H1 (cell line): ENCODE data around the gene VIPR1. TPM values are rescaled to one million over a fixed set of nuclear protein-coding genes. Genes with fewer than 3 reads are reported as not detected.

ENCODE experiments used
- CTCF ChIA-PET: fragments of 300-600 bp; sonication (Branson Sonifier 250); formaldehyde crosslinking; loops from one replicate; lab custom pipeline; 2021; ENCODE audit not compliant: partially characterized antibody; lab: Charles Lee
- POLR2A ChIA-PET: fragments of 300-600 bp; sonication (Branson Sonifier 250); formaldehyde crosslinking; loops from one replicate; lab custom pipeline; 2021; ENCODE audit warnings: inconsistent platforms; ENCODE audit not compliant: partially characterized antibody; lab: Charles Lee
- DNase-seq, 2 experiments: peaks; one replicate each; pipeline versions ENCODE4 v3.0.0 to v3.0.0-alpha.2; 2010 to 2022; ENCODE audit warnings: low spot score in 2 of 2, low read depth in 1 of 2, mixed read lengths in 1 of 2
- FAIRE-seq: peaks from 2 replicates; lab custom pipeline; 2011; peaks lifted over from hg19 to GRCh38; lab: Jason Lieb, UNC
- H2AFZ ChIP-seq: 2 replicates; pipeline ENCODE4 v1.8.1; 2012; ENCODE audit warnings: low read length, inconsistent platforms
- H2AK5ac ChIP-seq: 2 replicates; pipeline ENCODE4 v1.6.1; 2013; ENCODE audit warnings: low read depth, low read length
- H2BK120ac ChIP-seq: replicated peaks from 2 replicates; pipeline ENCODE3; 2013; ENCODE audit warnings: low read depth, low read length, inconsistent platforms
- H2BK12ac ChIP-seq: 2 replicates; pipeline ENCODE4 v1.6.1; 2013; ENCODE audit warnings: low read depth, low read length
- H2BK15ac ChIP-seq: 2 replicates; pipeline ENCODE4 v1.6.1; 2013; ENCODE audit warnings: low read length
- H2BK20ac ChIP-seq: 2 replicates; pipeline ENCODE4 v1.6.1; 2013; ENCODE audit warnings: low read length
- H2BK5ac ChIP-seq: 2 replicates; pipeline ENCODE4 v1.6.1; 2013; ENCODE audit warnings: low read depth, low read length
- H3K14ac ChIP-seq: 2 replicates; pipeline ENCODE4 v1.6.1; 2013; ENCODE audit warnings: inconsistent platforms; ENCODE audit not compliant: insufficient read length
- H3K18ac ChIP-seq: 2 replicates; pipeline ENCODE4 v1.6.1; 2013; ENCODE audit warnings: low read length; ENCODE audit errors: extremely low read depth
- H3K23ac ChIP-seq: 2 replicates; pipeline ENCODE4 v1.6.1; 2013; ENCODE audit warnings: inconsistent platforms; ENCODE audit not compliant: insufficient read length
- H3K23me2 ChIP-seq: 2 replicates; pipeline ENCODE4 v1.6.1; 2013; ENCODE audit warnings: low read depth, low read length
- H3K27ac ChIP-seq: 2 replicates; pipeline ENCODE4 v1.6.1; 2011; ENCODE audit warnings: low read depth, low read length, inconsistent platforms
- H3K27me3 ChIP-seq, 4 experiments: replicated peaks in 1 of 4; 1 replicate in 1 of 4; 2 replicates in 3 of 4; pipeline versions ENCODE4 v1.6.1 to v1.8.1; 2011 to 2013; ENCODE audit warnings: low read length in 3 of 4, mild to moderate bottlenecking in 3 of 4, inconsistent platforms in 2 of 4, mixed read lengths in 2 of 4, moderate library complexity in 1 of 4; ENCODE audit not compliant: control insufficient read depth in 3 of 4, insufficient read depth in 3 of 4; ENCODE audit errors: extremely low read depth in 1 of 4
- H3K36me3 ChIP-seq, 4 experiments: 2 replicates each; pipeline versions ENCODE4 v1.6.1 to v1.8.1; 2011 to 2013; ENCODE audit warnings: mild to moderate bottlenecking in 4 of 4, low read length in 3 of 4, moderate library complexity in 2 of 4, control low read depth in 1 of 4, inconsistent platforms in 1 of 4; ENCODE audit not compliant: insufficient read depth in 4 of 4, control insufficient read depth in 2 of 4
- H3K4ac ChIP-seq: replicated peaks from 2 replicates; pipeline ENCODE3; 2013; ENCODE audit warnings: low read length, low read depth, mixed read lengths, inconsistent platforms; ENCODE audit not compliant: insufficient read length
- H3K4me1 ChIP-seq, 4 experiments: replicated peaks in 1 of 4; 1 replicate in 1 of 4; 2 replicates in 3 of 4; pipeline versions ENCODE4 v1.6.1 to v1.8.1; 2011 to 2013; ENCODE audit warnings: low read length in 3 of 4, inconsistent platforms in 2 of 4, mixed read lengths in 1 of 4; ENCODE audit not compliant: insufficient read depth in 4 of 4, control insufficient read depth in 3 of 4
- H3K4me2 ChIP-seq, 2 experiments: 2 replicates each; pipeline versions ENCODE4 v1.6.1 to v1.8.1; 2011 to 2013; ENCODE audit warnings: low read depth in 2 of 2, low read length in 2 of 2, control low read depth in 1 of 2, inconsistent platforms in 1 of 2, mild to moderate bottlenecking in 1 of 2; ENCODE audit not compliant: insufficient read depth in 1 of 2
- H3K4me3 ChIP-seq, 4 experiments: fragments of 200-600, 300-600 bp in 1 of 4; sonication (generic), shearing (Covaris generic), sonication (Bioruptor Twin) in 1 of 4; 2 replicates each; pipeline versions ENCODE4 v1.5.1 to v1.8.1; 2011 to 2016; ENCODE audit warnings: low read length in 4 of 4, low read depth in 3 of 4, control low read depth in 2 of 4, inconsistent platforms in 2 of 4, mild to moderate bottlenecking in 2 of 4, mixed read lengths in 1 of 4, moderate library complexity in 1 of 4; ENCODE audit not compliant: insufficient read depth in 2 of 4; ENCODE audit errors: extremely low read depth in 1 of 4
- H3K56ac ChIP-seq: replicated peaks from 2 replicates; pipeline ENCODE3; 2013; ENCODE audit warnings: low read depth, mild to moderate bottlenecking, mixed read lengths, low read length, inconsistent platforms; ENCODE audit not compliant: insufficient read length
- H3K79me1 ChIP-seq: 2 replicates; pipeline ENCODE4 v1.6.1; 2013; ENCODE audit warnings: low read depth, low read length, control low read depth
- H3K79me2 ChIP-seq, 2 experiments: 2 replicates each; pipeline versions ENCODE4 v1.6.1 to v1.8.1; 2012 to 2013; ENCODE audit warnings: low read length in 2 of 2, mild to moderate bottlenecking in 2 of 2, inconsistent platforms in 1 of 2; ENCODE audit not compliant: insufficient read depth in 2 of 2, control insufficient read depth in 1 of 2
- H3K9ac ChIP-seq, 4 experiments: replicated peaks in 1 of 4; 1 replicate in 1 of 4; 2 replicates in 3 of 4; pipeline versions ENCODE4 v1.6.1 to v1.8.1; 2011 to 2013; ENCODE audit warnings: low read depth in 3 of 4, low read length in 3 of 4, control low read depth in 2 of 4, mild to moderate bottlenecking in 2 of 4, moderate library complexity in 2 of 4, inconsistent platforms in 1 of 4; ENCODE audit errors: extremely low read depth in 1 of 4
- H3K9me3 ChIP-seq, 2 experiments: 2 replicates each; pipeline versions ENCODE4 v1.6.1 to v1.8.1; 2012 to 2013; ENCODE audit warnings: mild to moderate bottlenecking in 2 of 2, moderate library complexity in 2 of 2, control low read depth in 1 of 2, inconsistent platforms in 1 of 2, low read depth in 1 of 2, low read length in 1 of 2, mixed read lengths in 1 of 2; ENCODE audit not compliant: insufficient read depth in 2 of 2
- H4K20me1 ChIP-seq, 2 experiments: replicated peaks in 1 of 2; 2 replicates each; pipeline versions ENCODE3 to v1.8.1; 2011 to 2013; ENCODE audit warnings: inconsistent platforms in 2 of 2, low read length in 2 of 2, mild to moderate bottlenecking in 1 of 2; ENCODE audit not compliant: insufficient read depth in 2 of 2, control insufficient read depth in 1 of 2
- H4K5ac ChIP-seq: 2 replicates; pipeline ENCODE4 v1.6.1; 2013; ENCODE audit warnings: low read length, low read depth, mixed read lengths, inconsistent platforms; ENCODE audit not compliant: insufficient read length
- H4K8ac ChIP-seq: 2 replicates; pipeline ENCODE4 v1.8.0; 2013; ENCODE audit warnings: mild to moderate bottlenecking, moderate library complexity, low read length, inconsistent platforms; ENCODE audit not compliant: insufficient read depth; ENCODE audit errors: extremely low read depth
- H4K91ac ChIP-seq: replicated peaks from 2 replicates; pipeline ENCODE3; 2013; ENCODE audit warnings: low read length, mixed read lengths, inconsistent platforms; ENCODE audit not compliant: insufficient read length
- ASH2L ChIP-seq: fragments of 200-600, 300-600 bp; sonication (generic); IDR thresholded peaks from one replicate; pipeline ENCODE4 v1.7.1; 2017; ENCODE audit warnings: low read length
- BCL11A ChIP-seq, 2 experiments: IDR thresholded peaks; one replicate each; pipeline ENCODE4 v1.6.1; 2011; ENCODE audit warnings: low read depth in 2 of 2, low read length in 2 of 2, mild to moderate bottlenecking in 2 of 2
- BRCA1 ChIP-seq: IDR thresholded peaks from 2 replicates; pipeline ENCODE4 v1.6.1; 2012; ENCODE audit warnings: low read depth, low read length, improper control_type of control experiment
- HDAC2 ChIP-seq, 2 experiments: fragments of 300-600 bp in 1 of 2; sonication (generic) in 1 of 2; IDR thresholded peaks; 2 replicates each; pipeline ENCODE4 v1.6.1; 2011 to 2012; ENCODE audit warnings: low read depth in 2 of 2, low read length in 2 of 2, mild to moderate bottlenecking in 2 of 2, moderate library complexity in 2 of 2, borderline replicate concordance in 1 of 2, inconsistent platforms in 1 of 2
- JUN ChIP-seq: IDR thresholded peaks from 2 replicates; pipeline ENCODE4 v1.6.1; 2011; ENCODE audit warnings: low read depth, mild to moderate bottlenecking, improper control_type of control experiment, low read length
- KDM4A ChIP-seq: IDR thresholded peaks from one replicate; pipeline ENCODE4 v1.7.1; 2012; ENCODE audit warnings: low read depth, mild to moderate bottlenecking, moderate library complexity, low read length, inconsistent platforms; ENCODE audit not compliant: severe bottlenecking
- KDM5A ChIP-seq: fragments of 200-600 bp; IDR thresholded peaks from 2 replicates; pipeline ENCODE4 v1.7.1; 2012; ENCODE audit warnings: mild to moderate bottlenecking, low read length, inconsistent platforms, mixed read lengths
- POU5F1 ChIP-seq: IDR thresholded peaks from 2 replicates; pipeline ENCODE4 v1.6.1; 2011; ENCODE audit warnings: low read depth, mild to moderate bottlenecking, low read length, moderate library complexity
- TAF7 ChIP-seq: optimal IDR thresholded peaks from 2 replicates; pipeline ENCODE3; 2011; ENCODE audit warnings: low read depth, mild to moderate bottlenecking, inconsistent platforms, low read length, moderate library complexity, borderline replicate concordance
- TBP ChIP-seq: IDR thresholded peaks from 2 replicates; pipeline ENCODE4 v1.6.1; 2011; ENCODE audit warnings: low read depth, low read length, improper control_type of control experiment
- WGBS, 2 experiments: shearing (Covaris generic) in 1 of 2; methylation state at CpG; one replicate each; pipeline versions ENCODE4 v1.1.6 to v1.1.7; 2013 to 2015; ENCODE audit warnings: low lambda C conversion rate in 2 of 2, mixed read lengths in 2 of 2, inconsistent platforms in 1 of 2, low coverage in 1 of 2, missing lambda C conversion rate in 1 of 2; ENCODE audit not compliant: insufficient replicate concordance in 2 of 2, insufficient coverage in 1 of 2, insufficient read length in 1 of 2; ENCODE audit errors: extremely low coverage in 1 of 2, missing lambda C conversion rate in 1 of 2; 5-methylcytosine and 5-hydroxymethylcytosine counted together
- polyA plus RNA-seq, 7 experiments: library from polyadenylated mRNA; depleted of rRNA in 3 of 7; stranded (reverse) in 5 of 7; unstranded in 2 of 7; fragments of >200 nt in 5 of 7; fragments of 200-250 nt in 2 of 7; gene quantifications; 1 replicate in 5 of 7; 2 replicates in 1 of 7; 4 replicates in 1 of 7; pipeline versions ENCODE4 v1.2.1 to v1.2.3, GENCODE V29; 2011 to 2013; ENCODE audit warnings: missing spikeins in 2 of 7, mixed read lengths in 2 of 7
- total RNA-seq: library from RNA; stranded (reverse); fragmentation: NEBNext Ultra II Directional; extraction: Animal tissue kit (Norgen Biotek cat#: 25700); gene quantifications from 2 replicates; pipeline ENCODE4 v1.2.1, GENCODE V29; 2021
- TF ChIP-seq, protein P1 (sequence below): IDR thresholded peaks from 2 replicates; pipeline ENCODE4 v1.6.1; 2012; ENCODE audit warnings: low read length, inconsistent platforms

VIPR1 gene
- total and polyA plus RNA-seq, 2 of the 8 experiments (the other 6 are each of a cell fraction or from before 2014, with no cell fraction given) = 7.8 to 10.1 TPM

DNA sequence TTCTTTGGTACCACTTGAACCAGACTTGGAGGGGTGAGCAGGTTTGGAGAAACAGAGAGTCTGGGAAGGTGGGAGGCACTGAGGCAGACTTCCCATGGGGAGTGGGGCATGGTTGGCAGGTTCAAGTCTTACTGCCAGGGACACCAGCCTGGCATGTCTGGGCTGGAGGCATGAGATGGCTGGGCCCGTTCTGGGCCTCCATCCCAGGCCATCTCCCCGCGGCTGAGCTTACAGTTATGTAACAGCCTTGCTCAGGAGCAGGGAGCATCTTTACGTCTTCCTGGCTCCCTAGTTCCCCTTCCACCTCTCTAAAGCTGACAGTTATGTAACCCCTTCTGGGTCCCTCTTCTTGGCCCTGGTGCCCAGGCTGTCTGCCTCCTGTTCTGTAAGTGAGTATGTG lies 12.4 kb downstream of the VIPR1 start:
- Histone ChIP-seq H2BK20ac (no peak overlapping the region), H3K18ac (no peak overlapping the region), H2AFZ (no peak overlapping the region), H3K36me3 (no peaks in the 10 kb centered on the region; a peak in 1 of 8 replicates), H3K4me1 (no peaks in the 10 kb centered on the region), H3K9ac (no peak overlapping the region), H3K27ac (no peak overlapping the region), H3K4me2 (no peak overlapping the region), H4K5ac (no peak overlapping the region), H3K9me3 (no peaks in the 10 kb centered on the region), H2BK120ac (no peak overlapping the region), H3K27me3 (no peaks in the 10 kb centered on the region), H3K4me3 (no peak overlapping the region), H2BK15ac (no peak overlapping the region), H4K91ac (no peak overlapping the region), H3K56ac (no peak overlapping the region), H4K20me1 (no peaks in the 10 kb centered on the region), H3K14ac (no peak overlapping the region), H2AK5ac (no peak overlapping the region), H3K79me1 (no peaks in the 10 kb centered on the region), H2BK5ac (no peak overlapping the region), H4K8ac (no peak overlapping the region; the same call in 1 of the 2 replicates), H3K23ac (no peak overlapping the region), H2BK12ac (no peak overlapping the region), H3K4ac (no peak overlapping the region), H3K23me2 (no peaks in the 10 kb centered on the region; the same call in 1 of the 2 replicates), H3K79me2 (no peaks in the 10 kb centered on the region)
- no peak for DNase-seq
- ChIA-PET POLR2A (interaction anchor here (0.5 to 3.1 kb wide), 2 partner anchors 8 to 315 kb away, joined by 3 to 10 read pairs; no protein-coding TSS in a partner anchor), CTCF (interaction anchor here (0.6 to 23.3 kb wide), 5 partner anchors 9 to 285 kb away, joined by 3 to 458 read pairs (median 4); no protein-coding TSS in a partner anchor)
- 91% methylated on average over 4 of the region's 4 CpGs; no CpG with 5 or more reads in 1 of the 2 experiments for WGBS, 2 experiments
- FAIRE-seq = no peak
- TF ChIP-seq KDM5A (no peak), BRCA1 (no peak), JUN (no peak), BCL11A (IDR thresholded peaks at IDR 0.05; ENCODE audit: low read depth in 2 of 2, low read length in 2 of 2) (no peak), HDAC2 (IDR thresholded peaks at IDR 0.05; ENCODE audit: borderline replicate concordance in 1 of 2, low read depth in 2 of 2, low read length in 2 of 2) (no peak), TBP (no peak), ASH2L (no peak), TAF7 (no peak), KDM4A (no peak), POU5F1 (no peak)
- TF ChIP-seq, protein P1, sequence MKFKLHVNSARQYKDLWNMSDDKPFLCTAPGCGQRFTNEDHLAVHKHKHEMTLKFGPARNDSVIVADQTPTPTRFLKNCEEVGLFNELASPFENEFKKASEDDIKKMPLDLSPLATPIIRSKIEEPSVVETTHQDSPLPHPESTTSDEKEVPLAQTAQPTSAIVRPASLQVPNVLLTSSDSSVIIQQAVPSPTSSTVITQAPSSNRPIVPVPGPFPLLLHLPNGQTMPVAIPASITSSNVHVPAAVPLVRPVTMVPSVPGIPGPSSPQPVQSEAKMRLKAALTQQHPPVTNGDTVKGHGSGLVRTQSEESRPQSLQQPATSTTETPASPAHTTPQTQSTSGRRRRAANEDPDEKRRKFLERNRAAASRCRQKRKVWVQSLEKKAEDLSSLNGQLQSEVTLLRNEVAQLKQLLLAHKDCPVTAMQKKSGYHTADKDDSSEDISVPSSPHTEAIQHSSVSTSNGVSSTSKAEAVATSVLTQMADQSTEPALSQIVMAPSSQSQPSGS = no peak
